ENCODE measurements around the gene CKAP5. TPM values are rescaled to one million over a fixed set of nuclear protein-coding genes. Genes with fewer than 3 reads are reported as not detected.

Gene CKAP5
- polyA plus RNA-seq, 1 donor (not counting 4 experiments of a cell fraction or from before 2014, with no cell fraction given): 96.4 TPM

GRCh38 chr11:46747150-46747549 is 98.9 kb downstream of the CKAP5 start:
- H3K4me2 ChIP-seq (ENCODE audit: control insufficient read depth, extremely low read depth, insufficient read depth, low read depth, low read length): no peak overlapping the region
- no peak for TF ChIP-seq CTCF (optimal IDR thresholded peaks at IDR 0.05 in 1 of 3, IDR thresholded peaks at IDR 0.05 in 1 of 3, conservative IDR thresholded peaks at IDR 0.05 in 1 of 3; ENCODE audit: extremely low read depth in 1 of 3, insufficient read depth in 2 of 3, low read length in 3 of 3)
- no peak for TF ChIP-seq EZH2 (IDR thresholded peaks at IDR 0.05; ENCODE audit: low read length)
- H3K4me1 ChIP-seq (ENCODE audit: control insufficient read depth, extremely low read depth, insufficient read depth, low read length): no peaks in the 10 kb centered on the region
- no peak overlapping the region for H2AFZ ChIP-seq (ENCODE audit: control insufficient read depth, low read length)
- H3K9me1 ChIP-seq (ENCODE audit: control insufficient read depth, extremely low read depth, insufficient read depth, low read length): no peaks in the 10 kb centered on the region
- no peak overlapping the region for H3K9ac ChIP-seq (ENCODE audit: control insufficient read depth, extremely low read depth, insufficient read depth, low read length)
- H3K79me2 ChIP-seq (ENCODE audit: control insufficient read depth, insufficient read depth, low read length): no peaks in the 10 kb centered on the region
- no peak overlapping the region for H3K4me3 ChIP-seq (ENCODE audit: control insufficient read depth in 2 of 3, extremely low read depth in 1 of 3, insufficient read depth in 2 of 3, low read depth in 1 of 3, low read length in 3 of 3)
- H4K20me1 ChIP-seq (ENCODE audit: control insufficient read depth, extremely low read depth, insufficient read depth, low read length): no peaks in the 10 kb centered on the region
- DNase-seq (ENCODE audit: low read depth, low spot score) (no peak), FAIRE-seq (no peak)
- H3K27ac ChIP-seq (ENCODE audit: control insufficient read depth, insufficient read depth, low read length): no peak overlapping the region
- no peaks in the 10 kb centered on the region for H3K27me3 ChIP-seq (ENCODE audit: control insufficient read depth, extremely low read depth, insufficient read depth, low read length)
- peaks cover 42 to 60% of the 10 kb centered on the region in 2 experiments for H3K36me3 ChIP-seq (ENCODE audit: control insufficient read depth in 2 of 2, extremely low read depth in 1 of 2, insufficient read depth in 2 of 2, low read length in 2 of 2)
- H3K9me3 ChIP-seq (ENCODE audit: control insufficient read depth, low read depth, low read length): no peaks in the 10 kb centered on the region
- dilution Hi-C loops (cut with MboI; ENCODE audit: extremely low pct_ligation_motif_present, low sequenced_read_pairs): no loop called here

- DNase-seq (ENCODE audit: low read depth, low spot score) (no peak), FAIRE-seq (no peak)
- no peak overlapping the region for H2AFZ ChIP-seq (ENCODE audit: control insufficient read depth, low read length)
- no peaks in the 10 kb centered on the region for H3K9me3 ChIP-seq (ENCODE audit: control insufficient read depth, low read depth, low read length)
- H3K4me2 ChIP-seq (ENCODE audit: control insufficient read depth, extremely low read depth, insufficient read depth, low read depth, low read length): no peak overlapping the region
- H3K4me1 ChIP-seq (ENCODE audit: control insufficient read depth, extremely low read depth, insufficient read depth, low read length): no peaks in the 10 kb centered on the region
- H3K27ac ChIP-seq (ENCODE audit: control insufficient read depth, insufficient read depth, low read length): no peak overlapping the region
- no peak overlapping the region for H3K9ac ChIP-seq (ENCODE audit: control insufficient read depth, extremely low read depth, insufficient read depth, low read length)
- no peak overlapping the region for H3K4me3 ChIP-seq (ENCODE audit: control insufficient read depth in 2 of 3, extremely low read depth in 1 of 3, insufficient read depth in 2 of 3, low read depth in 1 of 3, low read length in 3 of 3)
- H3K79me2 ChIP-seq (ENCODE audit: control insufficient read depth, insufficient read depth, low read length): no peaks in the 10 kb centered on the region
- no peak for TF ChIP-seq CTCF (optimal IDR thresholded peaks at IDR 0.05 in 1 of 3, IDR thresholded peaks at IDR 0.05 in 1 of 3, conservative IDR thresholded peaks at IDR 0.05 in 1 of 3; ENCODE audit: extremely low read depth in 1 of 3, insufficient read depth in 2 of 3, low read length in 3 of 3)
- no peak for TF ChIP-seq EZH2 (IDR thresholded peaks at IDR 0.05; ENCODE audit: low read length)
- H3K27me3 ChIP-seq (ENCODE audit: control insufficient read depth, extremely low read depth, insufficient read depth, low read length): no peaks in the 10 kb centered on the region
- dilution Hi-C loops (cut with MboI; ENCODE audit: extremely low pct_ligation_motif_present, low sequenced_read_pairs): no loop called here
- H4K20me1 ChIP-seq (ENCODE audit: control insufficient read depth, extremely low read depth, insufficient read depth, low read length): no peaks in the 10 kb centered on the region
- H3K36me3 ChIP-seq (ENCODE audit: control insufficient read depth in 2 of 2, extremely low read depth in 1 of 2, insufficient read depth in 2 of 2, low read length in 2 of 2): peaks cover 39 to 63% of the 10 kb centered on the region in 2 experiments
- H3K9me1 ChIP-seq (ENCODE audit: control insufficient read depth, extremely low read depth, insufficient read depth, low read length): no peaks in the 10 kb centered on the region
Observed at GRCh38 chr11:46745995-46746394, 100.1 kb downstream of the CKAP5 start.
